HG03342 (cell line): ENCODE data around the gene NR1H4.
"Not testable (repeated sequence)": the region's sequence is repeated elsewhere in the genome, so short reads cannot be mapped to it uniquely, and the experiment has no call there.

Experiments
- ATAC-seq: cut with Tn5 transposase; IDR thresholded peaks from one replicate; pipeline ENCODE4 v1.9.1; 2021; ENCODE audit warnings: mild to moderate bottlenecking, moderate library complexity; ENCODE audit not compliant: unreplicated experiment

NR1H4 gene

GRCh38 chr12:100508751-100509150 is 35.1 kb downstream of the NR1H4 start:
- no peak for ATAC-seq

- no peak for ATAC-seq
These were observed 39.0 kb downstream of the NR1H4 start for GRCh38 chr12:100512692-100513091.

- ATAC-seq = no peak
These were observed 42.3 kb downstream of the NR1H4 start for GRCh38 chr12:100515968-100516367.

- no peak for ATAC-seq
These were observed 44.7 kb downstream of the NR1H4 start for GRCh38 chr12:100518376-100518775.

- ATAC-seq = no peak
These were observed 46.5 kb downstream of the NR1H4 start for GRCh38 chr12:100520048-100520769.

GRCh38 chr12:100521958-100522357 is 48.3 kb downstream of the NR1H4 start:
- no peak for ATAC-seq

GRCh38 chr12:100528034-100528433 is 54.4 kb downstream of the NR1H4 start:
- ATAC-seq = no peak

- ATAC-seq = no peak
These were observed 54.9 kb downstream of the NR1H4 start for GRCh38 chr12:100528471-100529127.

- ATAC-seq = no peak
These were observed 56.2 kb downstream of the NR1H4 start for GRCh38 chr12:100529756-100530350.

- no peak for ATAC-seq
These were observed 59.7 kb downstream of the NR1H4 start for GRCh38 chr12:100533376-100533775.

GRCh38 chr12:100534625-100535227 is 61.1 kb downstream of the NR1H4 start:
- ATAC-seq = no peak

GRCh38 chr12:100539202-100539601 is 65.5 kb downstream of the NR1H4 start:
- no peak for ATAC-seq

- no peak for ATAC-seq
These were observed 70.5 kb downstream of the NR1H4 start for GRCh38 chr12:100544165-100544564.

GRCh38 chr12:100545092-100545491 is 71.4 kb downstream of the NR1H4 start:
- ATAC-seq = no peak

GRCh38 chr12:100553936-100554335 is 80.3 kb downstream of the NR1H4 start:
- no peak for ATAC-seq

- ATAC-seq = peak; percentile 62
These were observed 81.0 kb downstream of the NR1H4 start for GRCh38 chr12:100554608-100555077.

GRCh38 chr12:100555722-100556121 is 82.1 kb downstream of the NR1H4 start:
- no peak for ATAC-seq

- ATAC-seq = no peak
These were observed 83.7 kb downstream of the NR1H4 start for GRCh38 chr12:100557357-100557756.

- not testable (repeated sequence) for ATAC-seq
These were observed 85.6 kb downstream of the NR1H4 start for GRCh38 chr12:100559261-100559660.

GRCh38 chr12:100564090-100564489 is 90.4 kb downstream of the NR1H4 start:
- ATAC-seq = no peak

GRCh38 chr12:100564905-100565467 is 91.3 kb downstream of the NR1H4 start:
- no peak for ATAC-seq
